ENCODE measurements around the gene CALM1.

The CALM1 gene

GRCh38 chr14:90383126-90383730, 13.6 kb upstream of the CALM1 start:
- Histone ChIP-seq H3K27ac (ENCODE audit: extremely low read depth, low read depth, low read length) (peak overlapping the region; percentile 93), H3K4me3 (ENCODE audit: low read depth, low read length) (peak overlapping the region; percentile 70), H3K36me3 (ENCODE audit: control insufficient read depth in 2 of 2, insufficient read depth in 1 of 2, low read length in 2 of 2) (no peaks in the 10 kb centered on the region), H3K9me3 (ENCODE audit: control insufficient read depth, insufficient read depth, low read depth, low read length) (no peaks in the 10 kb centered on the region), H3K4me1 (ENCODE audit: control insufficient read depth, insufficient read depth, low read length) (peaks cover 16% of the 10 kb centered on the region)
- POLR2A ChIA-PET: interaction anchor here (0.5 to 4.2 kb wide), 7 partner anchors 10 to 1692 kb away, joined by 3 to 49 read pairs (median 3); partner anchors contain the start of genes CALM1 and NRDE2
- CTCF ChIA-PET: interaction anchor here (0.6 to 1.1 kb wide), 5 partner anchors 14 to 82 kb away, joined by 3 to 4 read pairs (median 4); no protein-coding TSS in a partner anchor
- TF ChIP-seq BCL11A (tag by site-specific recombination; IDR thresholded peaks at IDR 0.05; ENCODE audit: low read depth): peak; percentile 93
- TF ChIP-seq PRDM1 (tag by site-specific recombination; IDR thresholded peaks at IDR 0.05): no peak
- TF ChIP-seq ZSCAN30 (tag by site-specific recombination; IDR thresholded peaks at IDR 0.05): peak; percentile 99
- TF ChIP-seq ZNF350 (tag by site-specific recombination; IDR thresholded peaks at IDR 0.05): peak; percentile 99
- TF ChIP-seq ZNF19 (tag by site-specific recombination; IDR thresholded peaks at IDR 0.05; ENCODE audit: low read depth): no peak; the same call in 1 of the 2 replicates
- peak; percentile 67; the same call in 1 of the 2 replicates for TF ChIP-seq EGR2 (tag by site-specific recombination; IDR thresholded peaks at IDR 0.05; ENCODE audit: low read depth)
- TF ChIP-seq ZEB2 (tag by site-specific recombination; IDR thresholded peaks at IDR 0.05): peak; percentile 100
- peak; percentile 98 for TF ChIP-seq ZNF629 (tag by site-specific recombination; IDR thresholded peaks at IDR 0.05)
- TF ChIP-seq ZNF221 (tag by site-specific recombination; IDR thresholded peaks at IDR 0.05; ENCODE audit: borderline replicate concordance): no peak
- TF ChIP-seq ZNF138 (tag by site-specific recombination; IDR thresholded peaks at IDR 0.05; ENCODE audit: borderline replicate concordance): no peak
- TF ChIP-seq ZNF791 (tag by site-specific recombination; IDR thresholded peaks at IDR 0.05): no peak
- no peak for TF ChIP-seq ZNF530 (tag by site-specific recombination; IDR thresholded peaks at IDR 0.05; ENCODE audit: low read depth)
- no peak; the same call in 1 of the 2 replicates for TF ChIP-seq ZNF626 (tag by site-specific recombination; IDR thresholded peaks at IDR 0.05)
- TF ChIP-seq PRDM4 (tag by site-specific recombination; IDR thresholded peaks at IDR 0.05): peak; percentile 83
- no peak for TF ChIP-seq ZNF133 (tag by site-specific recombination; IDR thresholded peaks at IDR 0.05)
- TF ChIP-seq ZNF274 (IDR thresholded peaks at IDR 0.05; ENCODE audit: low read length): no peak
- TF ChIP-seq ZNF274 (tag by site-specific recombination; IDR thresholded peaks at IDR 0.05; ENCODE audit: borderline replicate concordance): no peak
- peak; percentile 63 for TF ChIP-seq ZNF335 (tag by site-specific recombination; conservative IDR thresholded peaks at IDR 0.05)
- TF ChIP-seq WT1 (tag by site-specific recombination; IDR thresholded peaks at IDR 0.05): peak; percentile 70
- no peak for TF ChIP-seq ZNF26 (tag by site-specific recombination; IDR thresholded peaks at IDR 0.05)
- 0 out of 2 replicates have a peak, but pooled peaks have one; percentile 41 for TF ChIP-seq ZNF658 (tag by site-specific recombination; IDR thresholded peaks at IDR 0.05)
- TF ChIP-seq ZNF280C (tag by site-specific recombination; IDR thresholded peaks at IDR 0.05): no peak
- 0 out of 2 replicates have a peak, but pooled peaks have one; percentile 47 for TF ChIP-seq ZNF366 (tag by site-specific recombination; conservative IDR thresholded peaks at IDR 0.05)
- TF ChIP-seq ZNF214 (tag by site-specific recombination; IDR thresholded peaks at IDR 0.05; ENCODE audit: borderline replicate concordance): no peak
- TF ChIP-seq ZFP41 (tag by site-specific recombination; IDR thresholded peaks at IDR 0.05; ENCODE audit: borderline replicate concordance): no peak
- no peak for TF ChIP-seq ZNF473 (tag by site-specific recombination; IDR thresholded peaks at IDR 0.05)
- no peak for TF ChIP-seq ZNF521 (tag by site-specific recombination; IDR thresholded peaks at IDR 0.05)
- no peak for TF ChIP-seq ZNF175 (tag by site-specific recombination; IDR thresholded peaks at IDR 0.05)
- no peak for TF ChIP-seq ZNF670 (tag by site-specific recombination; IDR thresholded peaks at IDR 0.05; ENCODE audit: low read depth)
- TF ChIP-seq ZNF76 (tag by site-specific recombination; IDR thresholded peaks at IDR 0.05; ENCODE audit: borderline replicate concordance, low read depth): peak; percentile 91
- TF ChIP-seq BCL6B (tag by site-specific recombination; IDR thresholded peaks at IDR 0.05): no peak
- TF ChIP-seq ZFP37 (tag by site-specific recombination; IDR thresholded peaks at IDR 0.05): peak; percentile 70

All from HEK293 (cell line).